GM19395 (cell line): ENCODE data around the gene SCUBE3.

ENCODE experiments used
- ATAC-seq: cut with Tn5 transposase; IDR thresholded peaks from one replicate; pipeline ENCODE4 v1.9.1; 2021; ENCODE audit warnings: mild to moderate bottlenecking, moderate library complexity; ENCODE audit not compliant: unreplicated experiment

Gene SCUBE3

GRCh38 chr6:35181308-35181932 is 32.3 kb upstream of the SCUBE3 start:
- ATAC-seq = no peak

GRCh38 chr6:35181933-35182612 is 31.7 kb upstream of the SCUBE3 start:
- no peak for ATAC-seq

- no peak for ATAC-seq
These were observed 30.5 kb upstream of the SCUBE3 start for GRCh38 chr6:35183281-35183680.

DNA sequence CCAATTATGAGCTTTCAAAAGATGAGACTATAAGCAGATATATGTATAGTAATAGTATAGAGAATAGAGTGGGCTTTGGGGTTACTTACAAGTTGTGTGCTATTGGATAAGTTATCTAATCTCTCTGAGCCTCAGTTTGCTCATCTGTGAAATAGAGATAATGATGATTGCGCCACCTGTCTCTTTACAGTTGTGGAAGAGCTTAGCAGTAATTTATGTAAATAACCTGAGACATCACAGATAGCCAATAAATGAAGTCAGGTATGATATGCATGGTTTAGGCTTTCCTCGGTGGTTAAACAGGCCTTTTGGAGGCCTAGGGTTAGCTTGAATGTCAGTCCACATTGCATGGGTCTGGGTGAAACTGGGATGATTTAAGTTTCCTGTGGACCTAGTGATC is 29.8 kb upstream of the SCUBE3 start:
- ATAC-seq = no peak

DNA sequence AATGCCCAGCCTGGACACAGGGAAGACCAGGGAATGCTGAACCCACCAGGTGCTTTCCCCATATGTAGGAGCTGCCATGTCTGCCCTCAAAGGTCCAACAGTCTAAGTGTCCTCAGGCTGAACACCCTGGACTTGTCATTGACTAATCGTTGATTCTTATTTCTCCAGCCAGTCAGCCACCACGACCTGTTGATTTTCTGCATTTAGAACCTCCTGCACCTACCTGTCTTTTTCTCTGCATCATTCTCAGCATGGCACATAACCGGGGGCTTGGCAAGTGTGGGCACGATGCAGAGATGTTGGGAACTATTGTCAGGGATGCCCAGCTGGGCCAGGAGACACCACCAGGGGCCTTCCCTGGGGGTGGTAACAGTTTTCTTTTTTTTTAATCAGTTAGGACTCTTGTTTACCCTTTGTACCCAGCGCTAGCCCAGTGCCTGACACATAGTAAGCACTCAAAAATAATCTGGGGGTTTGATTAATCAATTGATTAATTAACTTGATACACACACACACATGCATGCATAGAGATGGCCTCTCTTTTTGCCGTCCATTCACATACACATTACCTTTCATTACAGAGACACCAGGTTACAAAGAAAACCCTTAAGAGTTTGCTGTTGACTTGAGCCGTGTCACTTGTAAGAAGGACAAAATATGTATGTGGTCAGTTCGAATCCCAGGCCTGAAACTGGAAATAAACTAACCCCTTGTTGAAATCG is 29.0 kb upstream of the SCUBE3 start:
- ATAC-seq = no peak

DNA sequence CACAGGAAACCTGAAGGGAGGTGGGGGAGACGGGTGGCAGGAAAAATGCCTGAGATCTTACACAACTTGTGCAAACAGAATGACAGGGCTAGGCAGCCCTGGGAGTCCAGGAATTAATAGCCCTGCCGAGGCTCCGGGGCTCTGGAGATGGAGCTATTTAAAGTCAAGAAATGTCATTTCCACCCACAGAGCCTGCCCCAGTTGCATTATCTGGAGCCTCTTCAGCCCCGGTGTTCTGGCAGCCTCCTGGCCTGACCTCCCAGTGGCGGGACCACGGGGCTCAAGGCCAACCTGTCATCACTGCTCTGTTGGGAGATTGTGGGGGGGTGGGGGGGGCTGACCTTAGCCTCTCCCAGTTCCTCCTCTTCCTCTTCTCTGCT is 28.5 kb upstream of the SCUBE3 start:
- ATAC-seq = no peak

DNA sequence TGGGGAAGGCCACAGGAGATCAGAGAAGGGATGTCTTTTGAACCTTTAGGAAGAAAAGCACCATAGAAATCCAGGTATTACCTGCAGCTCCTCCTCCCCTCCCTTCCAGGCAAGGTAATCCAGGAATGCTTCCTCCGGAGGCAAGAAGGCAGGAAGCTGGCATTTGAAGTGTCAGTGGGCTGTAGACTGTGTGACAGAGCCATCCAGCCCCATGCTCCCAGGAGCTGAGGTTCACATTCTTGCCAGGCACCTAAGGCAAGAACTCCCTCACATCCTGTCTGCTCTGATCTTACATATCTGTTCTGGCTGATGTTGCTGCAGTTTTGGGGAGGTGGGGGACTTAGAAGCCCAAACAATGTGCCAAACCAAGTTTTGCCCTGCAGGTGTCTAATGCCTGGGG is 27.8 kb upstream of the SCUBE3 start:
- ATAC-seq = no peak

DNA sequence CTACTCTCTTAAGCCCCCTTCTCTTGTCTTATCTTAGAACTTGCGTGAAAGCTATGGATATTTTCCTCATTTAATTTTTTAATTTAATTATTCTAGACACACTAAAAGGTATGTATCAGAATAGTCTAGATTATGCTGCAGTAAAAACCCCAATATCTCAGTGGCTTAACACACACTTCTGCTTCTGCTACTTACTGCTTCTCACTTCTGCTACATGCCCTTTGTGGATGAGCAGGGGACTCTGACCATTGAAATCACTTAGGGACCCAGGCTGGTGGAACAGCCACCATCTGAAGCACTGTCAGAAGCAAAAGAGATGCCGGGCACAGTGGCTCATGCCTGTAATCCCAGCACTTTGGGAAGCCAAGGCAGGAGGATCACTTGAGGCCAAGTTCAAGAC is 27.2 kb upstream of the SCUBE3 start:
- ATAC-seq = no peak

- no peak for ATAC-seq
These were observed 24.9 kb upstream of the SCUBE3 start for GRCh38 chr6:35188886-35189285.

DNA sequence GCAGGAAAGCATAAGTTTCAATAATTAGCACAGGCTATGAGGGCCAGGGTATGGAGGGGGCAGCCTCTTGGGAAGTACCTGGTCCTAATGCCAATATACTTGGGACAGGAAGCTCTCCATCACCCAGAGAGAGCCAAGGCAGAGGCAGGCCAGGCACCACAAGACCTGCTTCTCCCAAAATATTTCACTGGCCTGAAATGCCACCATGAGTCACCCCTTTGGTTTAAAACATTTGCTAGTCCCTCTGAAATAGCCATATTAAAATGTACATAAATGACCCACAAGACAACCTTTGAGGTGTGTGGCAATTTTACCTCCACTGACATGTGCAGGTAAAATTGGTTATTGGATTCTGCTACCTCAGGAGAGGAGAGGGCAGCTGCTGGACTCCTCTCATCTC is 23.4 kb upstream of the SCUBE3 start:
- no peak for ATAC-seq

- ATAC-seq = no peak
These were observed 21.9 kb upstream of the SCUBE3 start for GRCh38 chr6:35191889-35192288.

DNA sequence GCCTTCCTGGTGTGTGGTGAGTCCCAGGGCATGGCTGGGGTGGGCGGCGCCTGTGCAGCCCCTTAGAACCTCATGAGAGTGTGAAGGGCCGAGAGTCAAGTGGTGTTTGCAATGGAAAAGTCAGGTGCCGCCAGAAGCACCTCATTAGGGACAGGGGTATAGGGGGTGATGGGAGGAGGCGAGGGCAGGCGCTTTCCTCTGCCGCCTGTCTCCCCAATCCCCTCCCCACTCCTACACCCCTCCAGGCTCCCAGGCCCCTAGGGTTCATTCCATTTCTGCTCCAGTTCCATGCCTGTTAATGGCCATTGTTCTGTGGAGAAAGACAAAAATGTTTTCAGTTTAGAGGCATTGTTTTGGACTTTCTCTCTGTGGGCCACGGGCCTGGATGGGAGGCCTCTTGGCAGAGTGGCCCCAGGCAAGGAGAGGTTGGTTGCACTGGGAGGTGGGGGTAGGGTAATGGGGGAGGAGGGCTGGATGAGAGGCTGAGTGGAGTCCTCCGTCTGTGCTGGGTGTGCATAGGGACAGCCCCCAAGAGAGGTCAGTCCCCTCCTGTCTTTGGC is 21.4 kb upstream of the SCUBE3 start:
- no peak for ATAC-seq

DNA sequence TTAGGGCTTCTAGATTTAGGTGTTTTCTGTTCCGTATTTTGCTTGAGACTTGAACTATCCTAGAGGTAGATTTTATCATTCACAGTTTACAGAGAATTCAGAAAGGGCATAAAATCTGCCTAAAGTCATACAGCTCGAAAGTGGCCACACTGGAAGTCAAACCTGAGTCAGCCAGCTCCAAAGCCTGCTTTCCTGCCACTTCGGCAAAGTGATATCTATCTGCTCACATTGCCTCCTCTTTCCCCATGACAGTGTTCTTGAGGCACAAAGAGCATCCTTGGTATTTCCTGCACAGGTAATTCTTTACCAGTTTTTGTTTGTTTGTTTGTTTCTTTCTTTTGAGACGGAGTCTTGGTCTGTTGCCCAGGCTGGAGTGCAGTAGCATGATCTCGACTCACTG is 19.4 kb upstream of the SCUBE3 start:
- no peak for ATAC-seq

DNA sequence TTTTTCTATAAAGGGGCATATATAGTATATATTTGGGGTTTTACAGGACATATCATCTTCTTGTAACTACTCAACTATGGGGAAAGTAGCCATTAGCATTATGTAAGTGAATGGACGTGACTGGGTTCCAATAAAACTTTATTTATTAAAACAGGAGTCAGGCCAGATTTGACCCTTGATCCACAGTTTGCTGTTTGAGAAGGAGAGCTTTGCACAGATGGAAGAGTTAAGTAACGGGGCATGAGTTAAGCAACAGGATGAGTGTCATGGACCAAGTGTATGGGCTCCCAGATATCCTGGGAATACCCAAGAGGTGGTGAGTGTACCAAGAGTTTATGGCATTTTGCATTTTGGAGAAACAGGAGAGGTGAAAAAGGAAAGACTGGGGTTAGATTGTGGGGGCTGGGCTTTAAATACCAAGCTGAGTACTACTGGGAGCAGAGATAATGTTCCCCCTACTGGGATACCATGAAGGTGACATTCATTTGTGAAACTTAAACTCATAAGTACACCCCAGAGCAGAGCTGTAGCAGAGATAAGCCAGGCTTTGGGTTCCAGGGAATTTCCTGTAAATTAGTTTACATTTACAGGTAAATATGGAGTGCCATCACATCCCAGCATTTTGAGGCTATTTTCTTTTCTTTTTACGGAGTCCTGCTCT is 18.5 kb upstream of the SCUBE3 start:
- ATAC-seq = no peak

DNA sequence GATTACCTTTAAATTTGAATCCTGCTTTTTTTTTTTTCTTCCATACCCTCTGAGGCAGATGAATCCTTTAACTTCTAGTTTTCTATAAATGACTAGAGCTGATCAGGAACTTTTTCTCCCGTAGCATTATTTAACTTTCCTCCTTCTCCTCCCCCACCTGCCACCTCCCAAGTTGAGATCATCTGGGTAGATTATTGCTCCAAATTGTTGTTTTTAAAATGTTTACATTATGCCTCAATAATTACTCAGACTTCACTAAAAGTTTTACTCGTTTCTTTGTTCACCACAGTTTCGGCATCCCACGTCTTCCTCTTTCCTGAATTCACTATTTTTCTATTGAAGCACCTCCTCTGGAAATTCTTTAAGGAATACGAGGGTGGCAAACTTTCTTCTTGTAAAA is 16.6 kb upstream of the SCUBE3 start:
- no peak for ATAC-seq

DNA sequence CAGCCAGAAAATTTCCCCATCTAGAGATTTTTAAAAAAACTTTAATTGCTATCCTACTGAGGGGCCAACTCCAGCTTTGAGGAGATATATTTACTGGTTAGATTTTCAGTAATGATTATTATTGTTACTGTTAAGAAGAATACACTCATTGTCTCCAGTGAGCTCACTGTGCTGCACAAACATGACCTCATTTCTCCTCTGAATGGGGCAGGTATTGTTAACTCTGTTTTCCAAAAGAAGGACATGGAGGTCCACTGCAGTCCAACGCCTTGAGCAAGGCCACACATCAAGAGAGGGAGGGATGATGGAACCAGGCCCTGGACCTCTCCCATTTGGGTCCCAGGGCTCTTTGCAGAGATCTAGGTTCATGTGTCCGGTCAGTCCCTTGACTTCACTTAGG is 13.9 kb upstream of the SCUBE3 start:
- no peak for ATAC-seq

- no peak for ATAC-seq
These were observed 11.7 kb upstream of the SCUBE3 start for GRCh38 chr6:35202066-35202546.

GRCh38 chr6:35203152-35203670 is 10.5 kb upstream of the SCUBE3 start:
- ATAC-seq = no peak

GRCh38 chr6:35203680-35204079 is 10.1 kb upstream of the SCUBE3 start:
- no peak for ATAC-seq

DNA sequence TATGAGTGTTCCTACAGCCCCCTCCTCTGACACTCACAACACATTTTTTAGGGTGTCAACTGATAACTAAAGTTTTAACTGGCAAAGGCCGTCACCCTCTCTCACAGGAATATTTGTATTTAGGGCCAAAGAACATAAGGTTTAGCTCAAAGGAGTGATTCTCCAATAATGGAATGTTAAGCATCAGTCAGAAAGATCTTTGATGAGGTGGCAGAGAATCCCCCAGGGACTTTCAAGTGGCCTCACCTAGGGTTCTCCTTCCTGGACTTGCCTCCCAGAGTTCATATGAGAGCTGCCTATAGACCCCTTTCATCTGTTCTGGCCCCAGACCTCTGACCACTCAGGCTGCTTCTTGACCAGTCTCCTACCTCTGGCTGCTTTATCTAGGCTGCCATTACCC is 7.4 kb upstream of the SCUBE3 start:
- no peak for ATAC-seq

DNA sequence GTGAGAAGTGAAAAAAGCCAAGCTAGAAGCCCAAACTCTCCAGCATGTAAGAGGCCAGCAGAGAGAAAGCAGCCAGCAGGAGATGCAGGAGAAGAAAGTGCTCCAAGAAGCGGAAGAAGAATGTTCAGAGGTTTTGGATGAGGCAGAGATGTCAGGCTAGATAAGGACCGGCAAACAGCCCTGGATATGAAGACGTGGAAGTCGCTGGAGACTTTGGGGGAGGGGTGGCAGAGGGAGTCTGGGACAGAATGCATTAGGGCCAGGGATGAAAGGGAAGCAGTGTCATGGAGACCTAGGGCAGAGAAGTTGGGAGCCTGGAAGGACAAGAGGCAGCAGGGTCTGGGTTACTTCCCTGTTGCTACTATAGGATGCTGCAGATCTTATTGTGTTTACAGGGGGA is 5.3 kb upstream of the SCUBE3 start:
- ATAC-seq = no peak
